ENCODE data around the gene CIAO2A.
"Not testable (repeated sequence)": the region's sequence is repeated elsewhere in the genome, so short reads cannot be mapped to it uniquely, and the experiment has no call there.

CIAO2A gene

GRCh38 chr15:64070965-64071851, 22.4 kb downstream of the CIAO2A start:
- no peak for DNase-seq

DNA sequence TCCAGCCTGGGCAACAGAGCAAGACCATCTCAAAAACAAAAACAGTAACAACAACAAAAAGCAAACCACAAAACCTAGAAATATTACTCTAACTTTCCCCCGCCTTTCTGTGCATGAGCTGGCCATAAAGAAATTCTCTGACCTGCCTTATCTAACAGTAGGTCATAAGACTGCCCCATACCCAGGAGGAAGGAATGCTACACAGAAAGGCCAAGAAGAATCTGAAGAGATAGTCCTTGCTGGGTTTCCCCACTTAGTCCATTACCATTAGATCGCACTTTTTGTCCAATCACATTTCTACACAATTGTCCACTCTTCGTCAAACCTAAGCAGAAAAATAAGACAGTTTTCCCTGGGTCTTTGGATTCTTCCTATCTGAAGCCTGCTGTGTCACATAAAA, 23.5 kb downstream of the CIAO2A start:
- no peak for DNase-seq

- no peak for DNase-seq
These were observed 25.5 kb downstream of the CIAO2A start for GRCh38 chr15:64068133-64068532.

- DNase-seq = peak; percentile 56
These were observed 26.0 kb downstream of the CIAO2A start for GRCh38 chr15:64067564-64068030.

DNA sequence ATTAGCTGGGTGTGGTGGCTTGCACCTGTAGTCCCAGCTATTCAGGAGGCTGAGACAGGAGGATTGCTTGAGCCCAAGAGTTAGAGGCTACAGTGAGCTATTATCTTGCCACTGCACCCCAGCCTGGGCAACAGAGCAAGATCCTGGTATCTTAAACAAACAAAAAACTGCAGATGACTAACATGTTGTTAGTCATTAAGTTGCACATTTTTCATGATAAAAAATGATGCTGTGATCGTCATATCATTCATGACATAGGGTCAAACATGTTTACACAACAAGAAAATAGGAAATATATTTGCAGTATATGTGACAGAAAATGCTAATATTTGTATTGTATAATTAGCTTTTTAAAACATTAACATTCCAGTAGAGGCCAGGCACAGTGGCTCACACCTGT, 27.2 kb downstream of the CIAO2A start:
- no peak for DNase-seq

- DNase-seq = no peak
These were observed 32.9 kb downstream of the CIAO2A start for GRCh38 chr15:64060716-64061115.

GRCh38 chr15:64059104-64059503, 34.5 kb downstream of the CIAO2A start:
- not testable (repeated sequence) for DNase-seq

GRCh38 chr15:64058279-64058678, 35.4 kb downstream of the CIAO2A start:
- no peak for DNase-seq

DNA sequence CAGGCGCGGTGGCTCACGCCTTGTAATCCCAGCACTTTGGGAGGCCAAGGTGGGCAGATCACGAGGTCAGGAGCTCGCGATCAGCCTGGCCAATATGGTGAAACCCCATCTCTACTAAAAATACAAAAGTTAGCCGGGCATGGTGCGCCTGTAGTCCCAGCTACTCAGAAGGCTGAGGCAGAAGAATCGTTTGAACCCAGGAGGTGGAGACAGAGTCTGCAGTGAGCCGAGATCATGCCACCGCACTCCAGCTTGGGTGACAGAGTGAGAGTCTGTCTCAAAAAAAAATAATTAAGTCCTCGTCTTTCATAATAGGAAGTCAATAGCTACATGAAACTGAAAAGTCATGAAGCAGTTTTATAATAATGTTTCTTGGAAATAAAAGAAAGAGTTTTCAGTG, 40.0 kb downstream of the CIAO2A start:
- DNase-seq = not testable (repeated sequence)

- no peak for DNase-seq
These were observed 40.6 kb downstream of the CIAO2A start for GRCh38 chr15:64052925-64053491.

GRCh38 chr15:64051407-64052259, 42.0 kb downstream of the CIAO2A start:
- DNase-seq = no peak

- DNase-seq = no peak
These were observed 42.6 kb downstream of the CIAO2A start for GRCh38 chr15:64051093-64051402.

DNA sequence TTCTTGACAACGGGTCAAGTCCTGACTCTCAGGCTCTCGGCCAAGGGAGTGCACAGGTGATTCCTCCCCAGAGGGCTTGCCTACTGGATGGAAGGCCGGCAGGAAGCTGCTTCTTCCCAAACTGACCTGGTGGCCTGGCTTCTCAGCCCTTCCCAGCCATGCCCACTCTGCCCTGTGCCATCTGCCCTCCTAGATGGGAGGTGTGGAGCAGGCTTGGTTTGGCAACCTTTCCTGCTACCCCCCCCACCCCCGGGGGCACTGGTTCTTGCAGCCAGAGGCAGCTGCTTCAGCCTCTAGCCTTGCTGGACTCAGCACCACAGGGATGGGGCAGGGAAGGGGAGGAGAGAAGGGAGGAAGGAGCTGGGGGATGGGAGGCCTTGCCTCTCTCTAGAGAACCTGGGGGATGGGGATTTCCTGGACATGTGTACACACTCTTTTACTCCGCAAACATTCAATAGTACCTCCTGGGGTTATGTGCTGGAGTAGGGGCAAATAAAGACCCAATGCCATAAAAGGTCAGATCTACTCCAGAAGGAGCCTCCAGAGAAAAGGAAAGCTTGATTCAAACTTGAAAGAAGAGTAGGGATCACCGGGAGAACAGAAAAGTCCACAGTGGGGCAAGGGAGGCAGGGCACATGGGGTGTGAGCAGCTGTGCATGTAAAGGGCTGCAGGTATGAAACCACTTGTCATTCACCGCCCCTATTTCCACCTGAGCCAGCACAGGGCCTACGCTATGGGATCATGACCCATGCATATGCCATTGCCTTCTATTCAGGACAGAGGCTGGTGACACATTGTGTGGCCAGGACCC, 43.2 kb downstream of the CIAO2A start:
- no peak for DNase-seq

GRCh38 chr15:64048781-64049460, 44.7 kb downstream of the CIAO2A start:
- DNase-seq = no peak

DNA sequence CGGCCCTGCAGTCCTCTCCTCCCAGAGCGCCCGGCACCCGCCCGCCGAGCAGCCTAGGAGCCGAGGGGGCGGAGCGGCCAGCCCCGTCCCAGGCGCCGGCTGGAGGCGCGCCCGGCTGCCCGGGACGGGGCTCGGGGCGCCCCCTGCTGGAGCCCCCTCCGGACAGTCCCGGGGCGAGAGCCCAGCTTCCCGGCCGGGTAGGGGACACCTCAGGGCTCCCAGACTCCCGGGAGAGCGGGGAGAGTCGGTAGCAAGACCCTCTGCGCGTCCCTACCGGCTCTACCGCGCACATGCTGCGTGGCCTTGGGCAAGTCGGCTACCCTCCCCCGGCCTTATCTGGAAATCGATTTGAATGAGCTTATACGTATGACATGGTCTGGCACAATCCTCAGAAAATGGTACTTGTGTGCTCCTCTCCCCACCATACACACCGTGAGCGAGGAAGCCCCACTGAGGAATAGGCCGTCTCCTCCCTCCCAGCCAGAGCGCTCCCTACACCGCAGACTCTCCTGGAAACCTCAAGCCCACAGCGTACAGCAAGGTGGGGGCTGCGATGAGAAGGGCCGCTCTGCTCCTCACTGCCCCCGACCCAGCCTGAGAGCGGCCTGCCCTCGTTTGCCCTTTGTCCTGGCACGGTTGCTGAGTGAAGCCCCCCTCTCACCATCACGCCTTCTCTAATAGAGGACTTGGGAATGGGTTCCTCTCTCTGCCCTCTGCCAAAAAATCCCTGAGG, 47.1 kb downstream of the CIAO2A start, which contains the start of gene DAPK2:
Gene DAPK2, minus strand, starts transcription at position 65 of the 733 bp plus-strand sequence. CDS start 6,224 bp downstream, outside the sequence.
- DNase-seq = peak; percentile 44

DNA sequence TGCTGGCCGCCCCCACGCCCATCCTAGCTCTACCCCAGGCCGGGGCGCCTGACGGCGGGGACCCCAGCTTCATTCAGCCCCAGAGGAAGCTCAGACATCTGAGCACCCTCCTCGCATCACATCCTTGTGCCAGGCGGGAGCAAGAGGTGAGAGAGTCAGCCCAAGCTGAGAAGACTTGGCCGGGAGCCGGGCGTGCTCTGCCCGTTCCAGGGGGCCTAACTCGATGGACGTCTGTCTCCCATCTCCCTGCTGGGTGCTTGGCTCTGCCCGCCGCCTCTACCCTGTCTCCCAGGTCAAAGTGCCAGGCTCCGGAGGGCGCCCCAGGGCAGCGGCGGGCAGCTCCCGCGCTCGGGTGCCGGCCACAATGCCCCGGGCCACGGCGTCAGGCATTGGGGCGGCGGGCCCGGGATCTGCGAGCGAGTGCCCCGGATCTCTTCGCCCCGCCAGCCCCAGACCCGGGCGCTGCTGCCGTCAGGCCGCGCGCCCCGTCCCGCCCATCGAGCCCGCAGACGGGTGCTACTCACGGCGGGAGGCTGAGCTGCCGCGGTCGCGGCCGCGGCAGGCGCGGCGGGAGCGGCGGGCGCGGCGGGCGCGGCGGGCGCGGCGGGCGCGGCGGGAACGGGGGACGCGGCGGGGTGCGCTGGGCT, 47.7 kb downstream of the CIAO2A start:
- DNase-seq = no peak

DNA sequence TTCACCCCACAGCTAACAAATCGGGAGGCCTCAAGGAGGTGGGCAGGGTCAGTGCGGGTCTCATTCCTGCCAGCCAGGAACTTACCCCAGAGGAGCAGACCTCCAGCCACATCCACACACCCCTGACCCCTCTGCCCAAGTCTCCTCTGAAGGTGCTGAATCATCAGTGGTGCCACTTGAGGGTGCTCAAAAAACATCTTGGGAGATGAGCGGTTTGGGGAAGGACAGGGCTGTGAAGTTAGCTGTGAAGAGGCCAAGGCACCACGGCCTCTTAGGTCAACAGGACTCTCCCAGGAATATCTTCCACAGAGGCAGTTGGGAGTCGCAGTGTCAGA, 48.6 kb downstream of the CIAO2A start:
- no peak for DNase-seq

DNA sequence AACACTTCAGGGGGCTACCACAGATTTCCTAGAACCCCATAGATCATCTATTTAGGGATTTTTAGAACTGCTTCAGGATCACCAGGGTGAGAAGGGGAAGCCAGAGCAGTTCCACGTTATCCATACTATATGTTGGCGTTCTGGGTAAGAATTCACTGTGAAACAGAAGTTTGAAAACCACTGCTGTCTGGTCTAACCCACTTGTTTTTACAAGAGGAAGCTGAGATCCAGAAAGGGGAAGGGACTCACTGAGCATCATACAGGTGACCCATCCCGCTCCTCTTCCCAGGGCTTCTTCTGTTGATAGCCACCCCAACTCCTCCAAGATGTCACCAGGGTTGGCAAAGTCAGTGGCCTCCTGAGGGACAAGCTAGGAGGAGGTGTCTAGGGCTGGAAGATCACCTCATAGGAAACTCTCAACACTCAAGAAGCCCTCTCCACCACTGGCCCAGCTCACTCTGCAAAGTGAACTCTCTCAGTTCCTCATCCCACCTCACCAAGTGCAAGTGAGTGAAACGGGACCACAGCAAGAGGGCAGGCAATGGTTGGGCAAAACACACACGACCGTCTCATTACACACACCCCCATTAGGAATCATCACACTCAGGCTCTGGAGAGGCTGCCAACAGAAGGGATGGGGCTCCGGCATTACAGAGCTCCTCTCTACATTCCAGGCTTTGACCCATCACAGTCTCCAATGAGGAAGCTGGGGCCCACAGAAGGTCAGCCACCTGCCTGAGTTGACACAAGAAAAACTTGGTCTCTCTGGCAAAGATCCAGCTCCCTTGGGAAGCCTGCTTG, 49.1 kb downstream of the CIAO2A start:
- no peak for DNase-seq

DNA sequence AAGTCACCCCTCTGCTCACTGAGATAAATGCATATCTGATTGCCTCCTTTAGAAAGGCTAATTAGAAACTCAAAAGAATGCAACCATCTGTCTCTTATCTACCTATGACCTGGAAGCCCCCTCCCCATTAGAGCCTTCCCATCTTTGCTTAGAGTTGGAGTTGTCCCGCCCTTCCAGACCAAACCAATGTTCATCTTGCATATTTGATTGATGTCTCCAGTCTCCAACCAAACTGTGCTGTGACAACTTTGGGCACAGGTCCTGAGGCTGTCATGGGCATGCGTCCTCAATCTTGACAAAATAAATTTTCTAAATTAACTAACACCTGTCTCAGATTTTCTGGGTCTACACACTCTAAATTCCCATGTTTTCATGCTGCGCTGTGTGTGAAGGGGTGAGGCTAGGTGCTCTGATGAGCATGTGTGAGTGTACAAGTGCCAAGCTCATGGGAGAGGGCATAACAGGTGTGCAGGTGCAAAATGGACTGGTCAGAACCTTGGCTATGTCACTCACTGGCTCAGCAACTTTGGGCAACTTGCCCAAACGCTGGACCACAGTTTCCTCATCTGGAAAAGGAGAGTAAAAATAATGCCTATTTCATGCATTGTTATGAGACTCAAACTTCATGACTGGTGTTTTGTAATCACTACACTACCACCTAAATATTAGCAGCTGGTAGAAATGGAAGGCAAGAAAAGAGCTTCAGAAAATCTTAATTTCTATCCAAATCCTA, 54.6 kb downstream of the CIAO2A start:
- no peak for DNase-seq
